RCC 7860 (cell line): ENCODE measurements around the gene PLD1.
A peak's percentile ranks its signal among the peaks of the same experiment; 100 is the strongest.
"Not testable (repeated sequence)": the region's sequence is repeated elsewhere in the genome, so short reads cannot be mapped to it uniquely, and the experiment has no call there.

ENCODE experiments used
- DNase-seq: peaks from one replicate; pipeline ENCODE4 v3.0.0-alpha.2; 2015; ENCODE audit warnings: low spot score
- FAIRE-seq: peaks from 2 replicates; lab custom pipeline; 2012; peaks lifted over from hg19 to GRCh38; lab: Jason Lieb, UNC

Gene PLD1

DNA sequence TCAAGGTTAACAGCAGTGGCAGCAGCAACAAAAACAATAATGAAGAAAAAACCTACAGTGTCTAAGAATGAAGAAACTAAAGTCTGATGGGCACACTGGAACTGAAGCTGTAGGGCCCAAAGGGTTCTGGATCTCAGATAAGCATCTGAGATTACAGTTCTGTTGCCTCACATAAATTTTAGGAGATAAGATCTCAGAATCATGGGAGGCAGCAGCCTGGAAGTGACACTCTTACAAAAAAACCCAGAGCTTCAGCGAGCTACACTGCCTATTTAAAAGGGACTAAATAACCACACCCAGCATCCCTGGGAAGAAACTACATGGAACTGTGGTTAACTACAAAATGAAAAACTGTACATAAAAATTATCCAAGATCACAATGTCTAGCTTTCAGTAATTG, 61.2 kb downstream of the PLD1 start:
- DNase-seq (no peak), FAIRE-seq (no peak)

DNA sequence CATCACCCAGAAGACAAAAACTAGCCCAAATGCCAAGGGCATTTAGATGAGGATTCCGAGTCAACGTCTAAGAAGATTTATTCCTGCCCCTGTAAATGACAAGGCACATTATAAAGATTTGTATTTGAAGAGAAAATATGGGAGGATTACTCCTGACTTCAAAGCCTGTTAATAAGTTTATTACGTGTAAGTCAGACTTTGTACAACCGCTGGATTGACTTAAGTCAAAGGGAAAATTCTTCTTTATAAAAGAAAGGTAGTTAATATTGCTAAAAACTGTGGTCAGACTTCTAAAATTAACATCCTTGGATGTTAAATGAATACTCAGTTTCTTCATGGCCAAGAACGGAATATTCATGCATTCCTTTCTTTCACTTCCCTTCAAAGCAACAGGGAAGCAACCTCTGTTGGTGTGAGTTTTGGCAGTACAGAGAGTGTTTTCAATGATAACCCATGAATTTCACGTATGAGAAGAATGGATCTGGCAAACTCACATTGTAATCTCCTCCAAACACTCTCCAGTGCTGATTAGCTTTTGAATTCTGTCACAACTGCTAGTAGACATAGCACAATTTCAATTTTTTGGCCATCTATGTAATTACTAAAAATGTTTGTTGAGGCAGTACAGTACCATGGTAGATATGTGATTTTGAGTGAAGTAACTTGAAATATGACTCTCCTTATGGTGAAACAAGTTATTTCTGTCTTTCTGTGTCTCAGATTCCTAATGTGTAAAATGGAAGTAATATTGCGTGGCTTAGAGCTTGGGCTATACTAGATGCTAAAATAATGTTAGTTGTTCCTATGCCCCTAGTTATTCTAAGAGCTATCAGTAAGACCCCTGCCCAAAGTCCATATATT, 62.0 kb downstream of the PLD1 start:
- DNase-seq (no peak), FAIRE-seq (no peak)

DNA sequence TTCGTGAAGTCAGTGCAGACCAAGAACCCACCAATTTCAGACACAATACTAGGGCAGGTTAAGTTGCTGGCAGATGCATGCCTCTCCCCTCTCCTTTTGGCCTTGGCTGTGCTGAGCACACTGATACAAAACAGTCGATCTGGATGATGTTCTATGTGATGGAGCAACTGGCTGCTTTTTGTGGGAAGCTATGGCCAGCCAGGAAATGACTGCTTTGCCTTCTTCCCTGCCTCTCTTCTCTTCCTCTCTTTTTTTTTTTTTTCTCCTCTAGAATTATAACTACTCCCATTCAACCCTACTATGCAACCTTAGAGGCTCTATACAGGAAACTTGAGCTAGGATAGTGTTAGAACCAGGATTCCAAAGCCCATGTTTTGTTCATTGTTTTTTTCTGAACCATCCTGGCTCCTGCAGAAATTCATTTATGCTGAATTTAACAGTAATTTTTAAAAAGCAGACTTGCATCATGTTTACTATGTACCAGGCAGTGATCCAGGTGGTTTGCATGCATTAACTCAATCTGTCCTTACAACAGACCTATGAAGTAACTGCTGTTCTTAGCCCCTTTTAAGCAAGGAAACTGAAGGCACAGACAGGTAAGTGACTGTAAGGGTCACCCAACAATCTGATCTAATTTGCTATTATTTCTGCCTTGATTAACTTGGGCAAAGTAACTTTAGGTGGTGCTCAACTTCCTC, 62.9 kb downstream of the PLD1 start:
- FAIRE-seq (no peak), DNase-seq (no peak)

DNA sequence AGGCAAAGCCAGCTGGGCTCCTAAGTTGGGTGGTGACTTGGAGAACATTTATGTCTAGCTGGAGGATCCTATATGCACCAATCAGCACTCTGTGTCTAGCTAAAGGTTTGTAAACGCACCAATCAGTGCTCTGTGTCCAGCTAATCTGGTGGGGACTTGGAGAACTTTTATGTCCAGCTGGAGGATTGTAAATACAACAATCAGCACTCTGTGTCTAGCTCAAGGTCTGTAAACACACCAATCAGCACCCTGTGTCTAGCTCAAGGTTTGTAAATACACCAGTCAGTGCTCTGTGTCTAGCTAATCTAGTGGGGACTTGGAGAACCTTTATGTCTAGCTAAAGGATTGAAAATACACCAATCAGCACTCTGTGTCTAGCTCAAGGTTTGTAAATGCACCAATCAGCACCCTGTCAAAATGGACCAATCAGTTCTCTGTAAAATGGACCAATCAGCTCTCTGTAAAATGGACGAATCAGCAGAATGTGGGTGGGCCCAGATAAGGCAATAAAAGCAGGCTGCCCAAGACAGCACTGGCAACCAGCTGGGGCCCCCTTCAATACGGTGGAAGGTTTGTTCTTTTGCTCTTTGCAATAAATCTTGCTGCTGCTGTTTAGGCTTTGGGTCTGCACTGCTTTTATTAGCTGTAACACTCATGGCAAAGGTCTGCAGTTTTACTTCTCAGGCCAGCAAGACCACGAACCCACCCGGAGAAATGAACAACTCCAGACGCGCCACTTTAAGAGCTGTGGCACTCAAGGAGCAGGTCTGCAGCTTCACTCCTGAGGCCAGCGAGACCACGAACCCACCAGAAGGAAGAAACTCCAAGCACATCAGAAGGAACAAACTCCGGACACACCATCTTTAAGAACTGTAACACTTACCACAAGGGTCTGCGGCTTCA, 63.7 kb downstream of the PLD1 start:
- FAIRE-seq, result not testable (repeated sequence)

DNA sequence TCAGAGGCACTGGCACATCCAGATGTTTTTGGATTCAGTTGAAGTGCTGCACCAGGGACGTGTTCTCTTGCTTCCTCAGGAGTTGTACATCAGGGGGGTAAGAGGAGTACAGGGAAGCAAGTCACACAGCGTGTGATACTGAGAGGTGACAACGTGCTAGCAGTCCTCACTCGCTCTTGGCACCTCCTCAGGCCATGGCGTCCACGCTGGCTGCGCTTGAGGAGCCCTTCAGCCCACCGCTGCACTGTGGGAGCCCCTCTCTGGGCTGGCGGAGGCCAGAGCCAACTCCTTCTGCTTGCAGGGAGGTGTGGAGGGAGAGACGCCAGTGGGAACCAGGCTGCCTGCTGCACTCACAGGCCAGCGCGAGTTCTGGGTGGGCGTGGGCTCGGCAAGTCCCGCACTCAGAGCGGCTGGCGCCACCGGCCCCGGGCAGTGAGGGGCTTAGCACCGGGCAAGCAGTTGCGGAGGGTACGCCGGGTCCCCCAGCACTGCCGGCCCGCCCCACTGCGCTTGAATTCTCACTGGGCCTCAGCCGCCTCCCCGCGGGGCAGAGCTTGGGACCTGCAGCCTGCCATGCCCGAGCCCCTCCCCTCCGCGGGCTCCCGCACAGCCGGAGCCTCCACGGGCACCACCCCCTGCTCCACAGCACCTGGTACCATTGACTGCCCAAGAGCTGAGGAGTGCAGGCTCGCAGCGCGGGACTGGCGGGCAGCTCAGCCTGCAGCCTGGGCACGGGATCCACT, 64.5 kb downstream of the PLD1 start:
- FAIRE-seq, result no peak
- no peak for DNase-seq

More for the DNA sequence above, 63.7 kb downstream of the PLD1 start:
- not testable (repeated sequence) for DNase-seq

DNA sequence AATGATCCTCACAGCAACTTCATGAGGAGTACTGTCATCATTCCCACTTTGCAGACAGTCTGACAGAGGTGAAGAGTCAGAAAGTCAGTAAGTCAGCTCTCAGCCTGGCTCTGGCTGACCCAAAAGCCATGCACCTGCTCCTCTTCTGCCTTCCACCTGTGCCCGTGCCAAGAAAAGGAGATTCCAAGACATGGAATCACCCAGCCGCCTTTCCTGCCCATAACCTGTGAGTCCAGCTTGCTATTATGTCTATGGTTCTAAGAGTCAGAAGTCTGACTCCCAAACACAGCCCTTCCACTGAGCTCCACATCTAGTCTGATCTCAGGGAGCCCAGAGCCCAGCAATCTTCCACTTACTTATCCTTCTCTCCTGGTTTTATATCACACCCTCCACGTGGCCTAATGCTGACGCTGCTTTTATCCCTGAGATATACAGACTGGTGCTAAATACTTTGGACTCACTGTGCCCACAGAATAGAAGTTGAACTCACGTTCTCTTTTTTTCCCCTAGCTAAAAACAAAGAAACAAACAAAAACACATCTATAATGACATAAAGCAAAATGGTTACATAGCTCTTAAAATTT, 66.0 kb downstream of the PLD1 start:
- no peak for DNase-seq
- no peak for FAIRE-seq

DNA sequence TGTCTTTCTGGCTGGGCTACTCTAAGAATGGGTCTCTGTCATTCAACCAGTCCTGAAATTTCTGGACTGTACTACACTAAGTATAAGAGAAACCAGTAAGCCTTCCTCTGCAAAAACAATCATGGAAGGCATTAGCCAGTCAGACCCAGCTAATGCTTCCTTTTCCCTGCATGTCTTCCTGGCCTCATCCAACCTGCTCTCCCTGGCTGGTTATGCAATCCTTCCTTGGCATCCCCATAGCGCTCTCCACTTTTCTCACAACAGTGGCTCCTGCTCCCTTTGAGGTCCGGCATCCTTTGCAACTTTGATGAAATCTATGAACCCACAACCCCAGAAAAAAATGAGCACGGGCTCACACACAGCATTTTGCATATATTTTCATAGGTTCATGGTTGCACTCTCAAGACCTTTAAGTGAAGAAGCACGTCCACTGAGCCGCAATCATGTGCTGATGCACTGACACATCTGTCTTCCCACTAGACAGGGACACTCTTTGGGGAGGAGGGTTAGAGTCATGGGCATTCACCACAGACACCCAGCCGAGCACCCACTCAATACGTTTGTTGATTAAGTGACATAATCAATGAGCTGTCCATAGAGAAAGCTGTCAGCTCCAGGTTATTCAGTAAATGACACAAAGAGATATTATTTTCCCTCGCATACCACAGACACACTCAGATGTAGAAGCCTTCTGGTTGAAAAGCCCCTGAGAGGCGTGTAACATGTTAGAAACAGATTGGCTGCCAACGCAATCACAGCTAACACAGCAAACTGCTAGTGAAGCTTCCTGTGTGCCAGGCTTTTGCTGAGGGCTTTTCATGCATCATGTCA, 66.7 kb downstream of the PLD1 start:
- FAIRE-seq, result no peak
- no peak for DNase-seq

DNA sequence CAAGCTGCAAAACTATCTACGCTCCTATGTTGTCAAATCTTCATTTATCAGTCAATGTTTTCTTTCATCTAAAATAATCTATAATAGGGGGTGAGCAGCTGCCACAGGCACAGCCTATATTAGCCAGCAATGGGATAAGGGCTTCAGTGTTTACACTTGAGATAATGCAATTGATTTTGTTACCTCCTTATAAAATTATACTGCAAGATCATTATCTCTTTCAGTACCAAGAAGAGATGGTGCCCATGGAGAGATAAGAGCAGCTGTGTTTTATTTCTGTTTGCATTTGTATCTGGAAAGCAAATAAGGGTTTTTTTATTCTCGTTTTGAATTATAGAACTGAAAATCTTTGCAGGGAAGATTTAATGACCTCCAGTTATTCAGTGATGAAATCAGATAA, 68.9 kb downstream of the PLD1 start:
- no peak for FAIRE-seq

DNA sequence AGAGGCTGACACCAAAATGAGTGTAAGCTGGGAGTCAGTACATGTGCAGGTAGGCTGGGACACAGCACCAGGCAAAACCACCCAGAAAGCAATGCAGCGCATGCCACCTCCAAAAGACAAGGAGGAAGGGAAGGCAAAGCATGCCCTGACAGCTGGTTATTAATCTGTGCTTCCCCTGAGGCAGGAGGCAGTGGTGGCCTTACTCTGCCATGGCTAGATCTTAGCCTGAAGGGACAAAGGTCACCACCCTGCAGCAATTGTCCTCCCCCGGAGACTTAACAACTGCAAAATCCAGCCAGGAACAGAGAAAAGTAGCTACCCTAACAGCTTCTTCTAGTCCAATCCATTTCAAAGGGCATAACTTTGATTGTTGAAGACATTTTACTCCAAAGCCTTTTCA, 73.7 kb downstream of the PLD1 start:
- FAIRE-seq (no peak), DNase-seq (no peak)

More for the DNA sequence above, 68.9 kb downstream of the PLD1 start:
- no peak for DNase-seq

DNA sequence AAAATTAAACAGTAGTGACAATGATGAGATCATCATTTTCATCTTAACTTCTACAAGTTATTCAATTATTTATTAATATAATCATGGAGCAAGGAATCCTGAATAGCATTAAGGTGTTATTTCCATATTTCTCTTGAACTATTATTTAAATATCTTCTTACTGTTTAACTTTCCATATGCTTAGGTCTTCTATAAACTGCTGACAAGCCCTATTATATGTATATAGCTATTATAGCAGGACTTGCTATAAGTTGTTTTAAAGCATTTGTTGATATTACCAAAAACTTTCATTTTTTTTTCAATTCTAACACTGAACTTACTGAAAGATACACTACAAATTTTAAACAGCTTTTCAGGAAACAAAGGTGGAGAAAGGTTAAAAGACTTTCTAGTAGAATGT, 76.7 kb downstream of the PLD1 start:
- FAIRE-seq (no peak), DNase-seq (no peak)

DNA sequence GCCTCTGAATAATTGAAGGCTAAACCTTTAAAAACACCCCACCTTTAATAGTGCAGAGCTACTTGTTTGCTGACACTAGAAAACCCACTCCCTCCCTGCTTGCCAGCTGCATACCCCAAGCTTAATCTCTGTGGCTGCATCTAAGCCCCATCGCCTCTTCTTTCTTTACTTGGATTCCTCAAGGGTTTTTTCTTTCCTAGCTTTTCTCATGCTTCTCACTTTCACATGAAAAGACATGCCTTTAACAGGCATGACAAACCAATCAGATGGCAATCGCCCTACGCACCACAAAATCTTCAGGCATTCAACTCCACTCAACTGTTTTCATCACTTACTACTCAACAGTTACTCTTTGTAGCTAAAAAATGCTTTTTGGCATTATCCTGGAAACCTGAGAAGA, 77.5 kb downstream of the PLD1 start:
- DNase-seq, result no peak
- no peak for FAIRE-seq

DNA sequence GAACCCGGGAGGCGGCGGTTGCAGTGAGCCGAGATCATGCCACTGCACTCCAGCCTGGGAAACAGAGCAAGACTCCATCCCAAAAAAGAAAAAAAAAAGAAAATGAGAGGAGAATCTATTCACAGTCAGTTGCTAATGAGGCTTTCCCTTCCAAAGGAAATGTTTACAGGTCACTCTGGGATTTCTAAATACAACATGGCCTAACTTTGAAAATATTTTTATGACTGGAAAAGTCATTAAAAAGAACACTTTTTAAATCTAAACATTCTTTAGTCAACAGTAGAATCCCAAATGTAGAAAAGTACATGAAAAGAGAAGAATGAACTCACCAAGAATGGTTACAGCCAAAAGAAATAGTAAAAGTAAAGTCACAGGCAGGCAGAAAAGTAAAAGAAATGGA, 78.6 kb downstream of the PLD1 start:
- FAIRE-seq (no peak), DNase-seq (no peak)

DNA sequence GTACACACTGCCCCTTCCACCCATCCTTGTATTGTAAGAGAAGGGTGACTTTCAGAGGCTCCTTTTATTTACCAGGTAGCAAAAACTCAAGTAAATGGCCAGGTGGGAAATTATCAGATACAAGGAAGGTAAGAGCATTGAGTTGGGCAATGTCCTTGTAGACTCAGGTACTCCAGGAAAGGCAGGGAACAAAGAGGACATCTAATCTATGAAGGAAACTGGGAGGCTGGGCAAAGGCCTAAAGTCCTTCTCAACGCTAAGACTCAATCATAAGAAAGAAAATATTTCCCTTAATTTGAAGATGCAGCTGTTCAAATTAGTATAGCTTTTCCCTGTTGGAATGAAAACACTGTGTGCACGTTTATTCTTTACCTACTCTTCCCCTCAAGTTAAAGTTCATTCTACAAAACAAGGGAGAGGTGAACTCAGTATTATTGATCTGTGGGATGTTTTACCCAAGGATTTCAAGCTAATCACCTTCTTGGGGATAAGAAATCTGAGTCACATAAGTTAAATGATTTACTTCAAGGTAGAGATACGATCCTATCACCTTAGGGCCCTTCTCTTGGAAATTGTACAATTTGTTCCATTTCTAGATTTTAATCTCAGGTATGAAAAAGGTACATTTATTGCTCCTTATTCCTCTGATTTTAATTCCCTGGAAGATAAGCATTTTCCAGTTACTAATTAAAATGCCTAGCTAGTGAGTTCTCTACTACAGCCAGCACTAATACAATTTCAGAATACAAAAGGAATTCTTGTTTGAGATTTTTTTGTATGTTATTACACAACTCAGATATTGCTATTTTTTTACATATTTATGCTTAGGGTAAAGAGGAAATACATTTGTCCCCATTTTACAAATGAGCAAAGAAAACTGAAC, 80.6 kb downstream of the PLD1 start:
- DNase-seq, result no peak
- no peak for FAIRE-seq

DNA sequence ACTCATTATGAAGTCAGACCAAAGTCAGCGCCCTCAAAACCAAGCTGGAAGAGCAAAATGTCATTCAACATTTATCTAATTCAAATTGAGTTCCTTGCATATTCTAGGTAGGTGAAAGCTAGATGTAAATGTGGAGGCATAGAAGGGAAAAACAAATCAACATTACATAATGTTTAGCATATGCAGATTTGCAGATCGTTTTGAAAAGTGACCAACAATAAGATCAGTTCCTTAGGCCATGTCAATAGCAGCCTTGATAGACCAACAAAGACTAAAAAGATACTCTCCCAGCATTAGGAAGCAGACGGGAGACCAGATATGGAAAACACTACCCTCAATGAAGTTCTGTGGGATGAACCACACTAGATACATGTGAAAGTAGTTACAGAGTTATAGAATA, 83.0 kb downstream of the PLD1 start:
- DNase-seq (no peak), FAIRE-seq (no peak)

DNA sequence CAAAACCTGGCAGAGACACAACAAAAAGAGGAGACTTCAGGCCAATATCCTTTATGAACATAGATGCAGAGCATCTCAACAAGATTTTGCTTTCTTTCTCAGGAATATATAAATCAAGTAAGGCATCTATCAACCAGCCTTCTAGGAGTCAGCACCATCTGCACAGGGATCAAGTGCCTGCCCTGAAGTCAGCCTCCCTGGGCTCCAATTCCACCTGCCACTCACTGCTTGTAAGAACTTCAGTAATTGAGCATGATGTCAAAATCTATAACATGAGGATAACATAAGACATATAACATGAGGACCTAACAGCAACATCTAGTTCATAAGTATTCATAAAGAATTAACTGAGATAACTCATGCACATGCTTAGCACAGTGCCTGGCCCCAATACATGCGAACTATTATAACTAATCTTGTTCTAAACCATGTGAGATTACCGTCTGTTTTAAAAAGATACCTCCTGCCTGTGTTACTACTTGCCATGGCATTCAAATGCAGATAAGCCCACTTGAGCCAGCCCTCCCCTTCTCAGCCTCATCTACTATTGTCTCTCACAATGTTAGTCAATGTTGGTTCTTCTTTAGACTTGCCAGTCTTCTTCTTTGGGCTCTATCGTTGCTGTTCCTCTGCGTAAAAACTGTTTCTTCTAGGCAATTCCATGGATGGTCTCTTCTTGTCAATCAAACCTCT, 91.6 kb downstream of the PLD1 start:
- DNase-seq (no peak), FAIRE-seq (no peak)

DNA sequence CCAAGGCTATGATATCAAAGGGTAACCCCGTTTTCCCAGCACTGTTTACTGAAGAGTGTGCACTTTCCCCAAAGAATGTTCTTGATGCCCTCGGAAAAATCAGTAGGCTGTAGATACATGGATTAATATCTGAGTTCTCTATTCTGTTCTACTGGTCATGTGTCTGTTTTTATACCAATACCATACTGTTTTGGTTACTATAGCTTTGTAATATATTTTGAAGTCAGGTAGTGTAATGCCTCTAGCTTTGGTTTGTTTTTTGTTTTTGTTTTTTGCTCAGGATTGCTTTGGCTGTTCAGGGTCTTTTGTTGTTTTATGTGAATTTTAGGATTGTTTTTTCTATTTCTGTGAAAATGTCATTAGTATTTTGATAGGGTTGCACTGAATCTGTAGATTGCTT, 95.1 kb downstream of the PLD1 start:
- DNase-seq, result no peak
- FAIRE-seq, result no peak

DNA sequence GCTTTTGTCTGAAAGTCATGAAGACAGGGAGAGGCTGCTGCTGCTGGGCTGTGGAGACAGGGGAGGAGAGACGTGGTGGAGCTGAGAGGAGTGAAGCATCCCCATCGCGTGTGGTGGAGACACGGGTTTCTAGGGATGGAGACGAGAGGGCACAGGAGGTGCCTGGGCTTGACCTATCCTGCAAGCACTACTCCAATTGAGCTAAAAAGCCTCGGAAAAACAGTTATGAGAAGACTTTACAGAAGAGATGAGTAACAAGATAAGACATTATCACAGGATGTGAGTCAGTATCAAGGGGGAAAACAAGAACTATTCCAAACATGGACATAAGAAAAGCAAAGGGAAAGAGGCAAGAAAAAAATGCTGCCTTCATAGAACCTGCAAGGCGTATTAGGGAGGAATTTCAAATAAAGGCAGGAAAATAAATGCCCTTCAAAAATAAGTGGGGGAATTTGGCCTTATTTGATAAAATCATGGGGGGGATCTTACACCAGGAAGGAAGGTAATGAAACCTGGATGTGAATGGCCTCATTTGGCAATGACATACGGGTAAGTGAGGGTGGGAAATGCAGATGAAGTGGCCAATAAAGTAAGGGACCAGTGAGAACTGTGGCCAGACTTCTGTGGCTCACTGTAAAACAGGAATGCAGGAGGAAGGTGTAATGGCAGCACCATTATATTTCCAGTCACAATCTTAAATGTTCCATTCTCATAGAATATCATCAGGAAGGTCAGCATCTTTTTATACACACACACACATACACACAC, 97.9 kb downstream of the PLD1 start:
- peak; percentile 85 for DNase-seq
- FAIRE-seq, result peak; percentile 36
